ENCODE measurements around the gene IRX4. TPM values are rescaled to one million over a fixed set of nuclear protein-coding genes. Genes with fewer than 3 reads are reported as not detected.

IRX4 gene
- total RNA-seq, 1 donor from 2014 or later, result not detected

DNA sequence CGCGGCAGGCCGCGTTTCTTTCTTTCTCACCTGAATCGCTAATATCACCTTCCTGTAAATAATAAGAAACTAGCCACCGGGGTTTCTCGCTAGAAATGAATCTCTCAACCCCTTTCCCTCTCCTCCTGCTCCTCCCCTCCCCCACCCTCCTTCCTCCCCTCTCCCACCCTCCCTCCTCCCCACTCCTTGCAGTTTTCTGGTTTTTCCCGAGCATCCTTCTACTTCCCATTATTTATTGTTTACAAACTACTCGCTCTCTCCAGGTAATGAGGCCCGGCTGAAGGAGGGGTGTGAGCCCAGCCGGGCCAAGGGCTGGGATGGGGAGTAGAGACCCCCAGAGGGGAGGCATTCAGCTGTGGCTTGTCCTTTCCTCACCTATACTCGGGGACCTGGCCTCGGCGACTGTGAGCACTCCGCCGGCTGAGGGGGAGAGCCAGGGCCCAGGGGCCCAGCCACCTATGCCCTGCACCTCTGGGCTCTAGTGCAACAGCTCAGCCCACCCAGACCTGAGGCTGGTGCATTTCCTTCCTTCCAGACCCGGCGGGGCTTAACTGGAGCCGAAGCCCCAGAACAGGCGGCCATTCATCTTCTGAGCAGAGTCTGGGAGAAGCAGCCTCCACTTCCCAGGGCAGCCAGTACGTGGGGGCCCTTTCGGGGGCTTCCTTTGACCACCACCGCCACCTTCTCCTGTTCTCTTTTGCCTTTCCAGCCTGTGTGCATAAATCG, 2.1 kb upstream of the IRX4 start:
- no peaks in the 10 kb centered on the region for H3K9me3 ChIP-seq
- no peak overlapping the region for H3K27ac ChIP-seq
- H3K4me3 ChIP-seq, result no peak overlapping the region
- H3K36me3 ChIP-seq, result no peaks in the 10 kb centered on the region
- TF ChIP-seq, protein P1, sequence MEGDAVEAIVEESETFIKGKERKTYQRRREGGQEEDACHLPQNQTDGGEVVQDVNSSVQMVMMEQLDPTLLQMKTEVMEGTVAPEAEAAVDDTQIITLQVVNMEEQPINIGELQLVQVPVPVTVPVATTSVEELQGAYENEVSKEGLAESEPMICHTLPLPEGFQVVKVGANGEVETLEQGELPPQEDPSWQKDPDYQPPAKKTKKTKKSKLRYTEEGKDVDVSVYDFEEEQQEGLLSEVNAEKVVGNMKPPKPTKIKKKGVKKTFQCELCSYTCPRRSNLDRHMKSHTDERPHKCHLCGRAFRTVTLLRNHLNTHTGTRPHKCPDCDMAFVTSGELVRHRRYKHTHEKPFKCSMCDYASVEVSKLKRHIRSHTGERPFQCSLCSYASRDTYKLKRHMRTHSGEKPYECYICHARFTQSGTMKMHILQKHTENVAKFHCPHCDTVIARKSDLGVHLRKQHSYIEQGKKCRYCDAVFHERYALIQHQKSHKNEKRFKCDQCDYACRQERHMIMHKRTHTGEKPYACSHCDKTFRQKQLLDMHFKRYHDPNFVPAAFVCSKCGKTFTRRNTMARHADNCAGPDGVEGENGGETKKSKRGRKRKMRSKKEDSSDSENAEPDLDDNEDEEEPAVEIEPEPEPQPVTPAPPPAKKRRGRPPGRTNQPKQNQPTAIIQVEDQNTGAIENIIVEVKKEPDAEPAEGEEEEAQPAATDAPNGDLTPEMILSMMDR (IDR thresholded peaks at IDR 0.05), result no peak
- H3K4me1 ChIP-seq, result peaks cover 20% of the 10 kb centered on the region
- ATAC-seq (no peak), DNase-seq (no peak)
- peaks cover 94% of the 10 kb centered on the region for H3K27me3 ChIP-seq
- intact Hi-C loops (cut with DNase I), result no loop called here

- H3K36me3 ChIP-seq, result no peaks in the 10 kb centered on the region
- ATAC-seq (no peak), DNase-seq (no peak)
- no peaks in the 10 kb centered on the region for H3K9me3 ChIP-seq
- peaks cover 20% of the 10 kb centered on the region for H3K4me1 ChIP-seq
- H3K27ac ChIP-seq, result no peak overlapping the region
- H3K27me3 ChIP-seq, result peaks cover 94% of the 10 kb centered on the region
- intact Hi-C loops (cut with DNase I), result no loop called here
- TF ChIP-seq, protein P1 (IDR thresholded peaks at IDR 0.05), result no peak
- H3K4me3 ChIP-seq, result no peak overlapping the region
These were observed 1.4 kb upstream of the IRX4 start for GRCh38 chr5:1883925-1884677.

GRCh38 chr5:1883120-1883924, 597 bp upstream of the IRX4 start:
- intact Hi-C loops (cut with DNase I), result no loop called here
- Histone ChIP-seq H3K9me3 (no peaks in the 10 kb centered on the region), H3K27ac (no peak overlapping the region), H3K4me1 (peaks cover 20% of the 10 kb centered on the region), H3K27me3 (peaks cover 94% of the 10 kb centered on the region), H3K4me3 (peak overlapping the region; percentile 16), H3K36me3 (no peaks in the 10 kb centered on the region)
- no peak for DNase-seq
- TF ChIP-seq, protein P1 (IDR thresholded peaks at IDR 0.05), result no peak
- ATAC-seq, result no peak

GRCh38 chr5:1881731-1882336, 891 bp downstream of the IRX4 start:
- no peak for DNase-seq
- H3K4me1 ChIP-seq, result peaks cover 20% of the 10 kb centered on the region

GRCh38 chr5:1881098-1881572, 1.6 kb downstream of the IRX4 start:
- Histone ChIP-seq H3K9me3 (no peaks in the 10 kb centered on the region), H3K36me3 (no peaks in the 10 kb centered on the region), H3K27me3 (peaks cover 97% of the 10 kb centered on the region), H3K27ac (no peak overlapping the region), H3K4me1 (peaks cover 25% of the 10 kb centered on the region), H3K4me3 (no peak overlapping the region)
- no peak for DNase-seq
- intact Hi-C loops (cut with DNase I), result no loop called here
- ATAC-seq, result no peak
- TF ChIP-seq, protein P1 (IDR thresholded peaks at IDR 0.05), result no peak

More at GRCh38 chr5:1881731-1882336, 891 bp downstream of the IRX4 start:
- H3K9me3 ChIP-seq, result no peaks in the 10 kb centered on the region
- H3K27me3 ChIP-seq, result peaks cover 94% of the 10 kb centered on the region
- H3K4me3 ChIP-seq, result no peak overlapping the region
- TF ChIP-seq, protein P1 (IDR thresholded peaks at IDR 0.05), result no peak
- H3K36me3 ChIP-seq, result no peaks in the 10 kb centered on the region
- no peak for ATAC-seq
- H3K27ac ChIP-seq, result no peak overlapping the region
- intact Hi-C loops (cut with DNase I), result no loop called here

Data from upper lobe of right lung (tissue), 1 donor.